GM18508 (cell line): Measurements from ENCODE around the gene TMPO.
"Not testable (repeated sequence)": the region's sequence is repeated elsewhere in the genome, so short reads cannot be mapped to it uniquely, and the experiment has no call there.

Experiments
- ATAC-seq: cut with Tn5 transposase; IDR thresholded peaks from one replicate; pipeline ENCODE4 v1.9.1; 2021; ENCODE audit warnings: moderate number of reproducible peaks; ENCODE audit not compliant: insufficient read depth, unreplicated experiment

Gene TMPO

GRCh38 chr12:98509063-98509462 lies 6.3 kb upstream of the TMPO start:
- no peak for ATAC-seq

DNA sequence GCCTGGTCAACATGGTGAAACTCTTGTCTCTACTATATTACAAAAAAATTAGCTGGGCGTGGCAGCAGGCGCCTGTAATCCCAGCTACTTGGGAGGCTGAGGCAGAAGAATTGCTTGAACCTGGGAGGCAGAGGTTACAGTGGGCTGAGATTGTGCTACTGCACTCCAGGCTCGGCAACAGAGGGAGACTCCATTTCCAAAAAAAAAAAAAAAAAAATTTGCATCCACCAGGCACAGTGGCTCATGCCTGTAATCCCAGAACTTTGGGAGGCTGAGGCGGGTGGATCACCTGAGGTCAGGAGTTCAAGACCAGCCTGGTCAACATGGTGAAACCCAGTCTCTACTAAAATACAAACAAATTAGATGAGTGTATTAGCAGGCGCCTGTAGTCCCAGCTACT lies 3.6 kb upstream of the TMPO start:
- not testable (repeated sequence) for ATAC-seq

GRCh38 chr12:98513379-98514322 lies 1.7 kb upstream of the TMPO start:
- ATAC-seq: no peak

- no peak for ATAC-seq
These were observed 456 bp upstream of the TMPO start for GRCh38 chr12:98514982-98515286.

- ATAC-seq: peak; percentile 55
These were observed 902 bp downstream of the TMPO start for GRCh38 chr12:98516111-98516873.

DNA sequence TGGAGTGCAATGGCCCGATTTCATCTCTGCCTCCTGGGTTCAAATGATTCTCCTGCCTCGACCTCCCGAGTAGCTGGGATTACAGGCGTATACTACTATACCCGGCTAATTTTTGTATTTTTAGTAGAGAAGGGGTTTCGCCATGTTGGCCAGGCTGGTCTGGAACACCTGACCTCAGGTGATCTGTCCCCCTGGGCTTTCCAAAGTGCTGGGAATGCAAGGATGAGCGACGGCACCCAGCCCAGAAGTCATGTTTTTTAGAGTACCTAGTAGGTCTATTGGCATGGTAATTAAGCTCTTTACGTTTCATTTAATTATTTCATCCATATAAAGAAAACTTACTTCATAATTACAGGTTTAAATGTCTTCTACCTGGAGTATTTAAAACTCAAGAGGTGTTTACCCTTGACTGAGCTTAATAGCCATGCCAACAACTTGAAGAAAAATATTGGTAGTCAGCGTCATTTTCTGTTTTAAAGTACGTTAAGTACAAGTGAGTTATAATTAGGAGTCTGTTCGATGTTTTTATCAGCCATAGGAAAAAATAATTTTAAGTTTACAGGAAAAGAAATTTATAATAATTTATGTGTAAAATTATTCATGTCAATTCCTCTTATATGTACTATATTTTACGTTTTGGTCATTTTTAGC lies 4.0 kb downstream of the TMPO start:
- ATAC-seq: no peak

GRCh38 chr12:98530068-98530467 lies 14.7 kb downstream of the TMPO start:
- no peak for ATAC-seq

GRCh38 chr12:98532687-98533304 lies 17.4 kb downstream of the TMPO start:
- no peak for ATAC-seq

- no peak for ATAC-seq
These were observed 18.4 kb downstream of the TMPO start for GRCh38 chr12:98533723-98534251.

DNA sequence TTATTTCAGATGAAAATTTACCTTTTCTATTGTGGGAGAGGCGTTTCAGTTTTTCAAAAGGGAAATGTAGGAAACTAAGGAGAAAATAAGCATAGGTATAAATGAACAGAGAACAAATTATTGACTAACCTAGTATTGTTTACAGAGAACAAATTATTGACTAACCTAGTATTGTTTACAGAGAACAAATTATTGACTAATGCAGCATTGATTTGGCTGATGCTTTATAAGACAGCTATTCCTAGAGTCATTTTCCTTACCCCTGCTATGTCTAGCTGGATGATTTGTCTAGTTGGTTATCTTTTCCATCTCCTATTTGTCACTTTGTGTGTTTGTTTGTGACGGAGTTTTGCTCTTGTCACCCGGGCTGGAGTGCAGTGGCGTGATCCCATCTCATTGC lies 22.6 kb downstream of the TMPO start:
- ATAC-seq: no peak

DNA sequence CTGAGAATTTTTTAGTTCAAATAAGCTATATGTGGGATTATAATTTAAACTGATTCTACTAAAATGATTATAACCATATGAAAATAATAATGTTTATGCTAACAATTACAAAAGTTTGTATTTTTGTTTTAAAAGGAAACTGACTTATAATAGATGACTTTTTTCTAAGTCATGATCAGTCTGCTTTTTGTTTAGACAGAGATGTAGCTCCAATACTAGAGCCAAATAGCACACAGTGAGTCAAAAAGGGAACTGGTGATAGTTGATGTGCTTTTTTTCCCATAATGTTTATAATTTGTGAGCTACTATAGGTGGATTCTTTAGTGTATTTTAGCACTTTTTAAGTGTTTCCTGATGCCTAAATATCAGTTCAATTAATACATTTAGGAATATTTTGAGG lies 28.3 kb downstream of the TMPO start:
- no peak for ATAC-seq

- no peak for ATAC-seq
These were observed 29.4 kb downstream of the TMPO start for GRCh38 chr12:98544751-98545150.

DNA sequence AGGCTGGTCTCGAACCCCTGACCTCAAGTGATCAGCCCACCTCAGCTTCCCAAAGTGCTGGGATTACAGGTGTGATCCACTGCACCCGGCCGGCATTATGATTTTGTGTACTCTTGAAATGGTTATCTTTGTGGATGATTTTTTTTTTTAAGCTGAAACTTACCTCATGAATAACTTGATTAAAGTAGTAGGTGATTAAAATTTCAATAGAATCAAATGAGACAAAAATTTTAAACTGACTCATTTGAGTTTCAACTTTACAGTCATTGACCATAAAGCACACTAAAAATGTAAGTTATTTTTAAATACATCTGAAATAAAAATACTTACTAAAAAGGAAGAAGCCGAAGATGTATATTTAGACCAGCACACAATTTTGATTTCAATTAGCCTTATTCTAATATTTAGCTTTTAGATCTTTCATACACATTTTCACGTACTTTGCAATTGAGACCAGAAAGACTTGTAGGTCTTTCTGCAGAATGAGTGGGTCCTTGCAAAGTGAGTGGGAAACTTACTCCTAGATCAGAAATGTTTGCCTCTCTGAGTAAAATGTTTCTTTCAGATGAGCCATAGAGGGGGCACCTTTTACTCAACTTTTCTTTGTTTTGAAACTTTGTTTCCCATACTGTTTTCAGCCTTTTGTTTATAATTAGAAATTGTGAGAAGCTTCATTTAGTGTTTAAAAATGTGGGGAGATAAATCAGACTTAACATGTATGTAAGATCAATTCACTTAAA lies 34.2 kb downstream of the TMPO start:
- no peak for ATAC-seq

DNA sequence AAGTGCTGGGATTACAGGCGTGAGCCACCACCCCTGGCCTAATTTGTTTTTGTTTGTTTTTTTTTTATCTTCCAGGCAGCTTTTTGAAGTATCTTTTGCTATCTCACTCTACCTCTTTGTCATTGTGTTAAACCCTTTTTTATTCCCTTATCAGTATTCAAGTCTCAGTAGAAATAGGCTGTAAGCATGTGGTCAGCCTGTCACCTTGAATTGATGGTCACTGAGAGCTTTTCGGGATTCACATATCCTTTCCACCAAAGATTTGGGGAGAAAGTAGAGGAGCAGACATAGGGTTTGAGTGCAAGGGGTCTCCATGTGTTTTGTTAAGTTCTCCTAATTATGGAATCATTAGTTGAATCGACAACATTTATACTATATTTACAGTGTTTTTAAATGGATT lies 36.4 kb downstream of the TMPO start:
- ATAC-seq: no peak

DNA sequence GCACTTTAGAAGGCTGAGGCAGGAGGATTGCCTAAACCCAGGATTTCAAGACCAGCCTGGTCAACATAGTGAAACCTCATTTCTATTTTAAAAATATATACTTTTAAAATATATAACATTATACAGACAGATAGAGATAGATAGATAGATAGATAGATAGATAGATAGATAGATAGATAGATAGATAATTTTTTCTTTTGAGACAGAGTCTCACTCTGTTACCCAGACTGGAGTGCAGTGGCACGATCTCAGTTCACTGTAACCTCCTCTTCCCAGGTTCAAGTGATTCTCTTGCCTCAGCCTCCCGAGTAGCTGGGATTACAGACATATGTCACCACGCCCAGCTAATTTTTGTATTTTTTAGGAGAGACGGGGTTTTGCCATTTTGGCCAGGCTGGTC lies 42.7 kb downstream of the TMPO start:
- ATAC-seq: not testable (repeated sequence)

- ATAC-seq: no peak
These were observed 44.3 kb downstream of the TMPO start for GRCh38 chr12:98559666-98560065.

- ATAC-seq: no peak
These were observed 46.5 kb downstream of the TMPO start for GRCh38 chr12:98561846-98562245.

DNA sequence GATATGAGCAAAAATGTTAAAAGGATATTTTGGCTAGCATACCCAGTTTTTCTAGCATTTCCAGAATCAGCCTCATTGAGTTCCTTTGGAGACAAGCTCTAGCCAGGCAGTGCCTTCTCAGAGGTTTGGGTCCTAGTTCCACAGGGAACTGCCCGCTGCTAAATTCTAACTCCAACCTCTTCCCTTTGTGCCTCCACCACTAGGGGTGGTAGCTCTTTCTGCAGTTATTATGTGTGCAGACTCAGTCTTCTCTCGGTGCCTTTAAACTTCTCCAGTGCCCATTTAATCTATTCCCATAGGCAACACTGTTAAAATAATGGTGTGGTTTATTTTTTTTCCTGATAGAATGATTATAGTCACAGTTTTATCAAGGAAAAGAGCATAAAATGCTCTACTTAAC lies 56.6 kb downstream of the TMPO start:
- ATAC-seq: no peak

DNA sequence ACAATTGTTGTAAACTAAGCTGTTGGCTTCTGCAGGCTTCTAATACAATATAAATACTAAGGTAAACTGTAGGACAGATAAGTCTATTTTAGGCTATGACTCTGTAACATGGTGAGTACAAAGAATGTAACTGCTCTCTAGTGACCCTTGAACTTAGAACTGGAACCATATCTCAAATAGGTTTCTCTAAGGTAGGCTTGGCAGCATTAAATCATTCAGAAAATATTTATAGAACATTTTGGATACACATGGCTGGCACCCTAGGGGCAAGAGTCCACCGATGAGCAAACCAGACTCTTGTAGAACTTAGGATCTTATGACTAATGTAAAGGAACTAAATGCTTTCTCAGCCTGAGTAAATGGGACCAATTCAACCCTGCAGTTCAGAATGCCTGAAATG lies 58.7 kb downstream of the TMPO start:
- no peak for ATAC-seq

DNA sequence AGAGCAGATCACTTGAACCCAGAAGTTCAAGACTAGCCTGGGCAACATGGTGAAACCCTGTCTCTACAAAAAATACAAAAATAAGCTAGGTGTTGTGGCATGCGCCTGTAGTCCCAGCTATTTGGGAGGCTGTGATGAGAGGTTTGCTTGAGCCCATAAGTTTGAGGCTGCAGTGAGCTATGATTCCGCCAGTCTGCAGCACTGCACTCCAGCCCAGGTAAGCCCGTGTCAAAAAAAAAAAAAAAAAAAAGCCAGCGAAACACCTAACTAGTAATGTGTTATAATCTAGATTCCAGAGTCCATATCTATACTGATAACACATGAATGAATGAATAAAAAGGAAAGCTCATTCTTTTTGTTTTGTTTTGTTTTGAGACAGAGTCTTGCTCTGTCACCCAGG lies 59.6 kb downstream of the TMPO start:
- no peak for ATAC-seq
